Spleen (tissue), 11 donors: ENCODE measurements around the gene BIN1. TPM values are rescaled to one million over a fixed set of nuclear protein-coding genes. Genes with fewer than 3 reads are reported as not detected.

Experiments
- DNase-seq: peaks from one replicate; pipeline ENCODE4 v3.0.0-alpha.2; 2020
- H3K27ac ChIP-seq, 8 donors: fragments of 200-600 bp; sonication (generic) in 7 of 8; 1 replicate in 4 of 8; 2 replicates in 4 of 8; pipeline versions ENCODE4 v1.5.0 to v1.8.0; 2016 to 2021; ENCODE audit warnings: inconsistent platforms in 4 of 8, mild to moderate bottlenecking in 4 of 8, moderate library complexity in 1 of 8
- H3K27me3 ChIP-seq, 7 donors: fragments of 200-600 bp; sonication (generic) in 6 of 7; replicated peaks in 1 of 7; 1 replicate in 4 of 7; 2 replicates in 3 of 7; pipeline versions ENCODE4 v1.5.0 to v1.8.0; 2016 to 2021; ENCODE audit warnings: inconsistent platforms in 3 of 7, mild to moderate bottlenecking in 1 of 7
- H3K36me3 ChIP-seq, 6 donors: fragments of 200-600 bp; sonication (generic) in 5 of 6; 1 replicate in 4 of 6; 2 replicates in 2 of 6; pipeline versions ENCODE4 v1.5.0 to v1.8.0; 2016 to 2021; ENCODE audit warnings: inconsistent platforms in 2 of 6
- H3K4me1 ChIP-seq, 6 donors: fragments of 200-600 bp; sonication (generic) in 5 of 6; 1 replicate in 3 of 6; 2 replicates in 3 of 6; pipeline versions ENCODE4 v1.5.0 to v1.8.0; 2016 to 2021; ENCODE audit warnings: inconsistent platforms in 3 of 6
- H3K4me3 ChIP-seq, 8 donors: fragments of 200-600 bp; sonication (generic) in 7 of 8; 1 replicate in 4 of 8; 2 replicates in 4 of 8; pipeline versions ENCODE4 v1.5.0 to v1.8.0; 2016 to 2021; ENCODE audit warnings: inconsistent platforms in 4 of 8, mild to moderate bottlenecking in 4 of 8, moderate library complexity in 2 of 8
- H3K9me3 ChIP-seq, 8 donors: fragments of 200-600 bp; sonication (generic) in 7 of 8; 1 replicate in 4 of 8; 2 replicates in 4 of 8; pipeline versions ENCODE4 v1.5.0 to v1.8.0; 2016 to 2021; ENCODE audit warnings: inconsistent platforms in 4 of 8
- POLR2A ChIP-seq, 3 donors: fragments of 450-650 bp; IDR thresholded peaks; one replicate each; pipeline ENCODE4 v1.5.1; 2017; ENCODE audit warnings: antibody characterized with exemption in 3 of 3, mild to moderate bottlenecking in 1 of 3
- POLR2AphosphoS5 ChIP-seq, 3 donors: sonication (generic); formaldehyde crosslinking; IDR thresholded peaks; one replicate each; pipeline ENCODE4 v1.5.1; 2017; ENCODE audit warnings: antibody characterized with exemption in 3 of 3
- WGBS, 5 donors: extraction: QIAGEN DNeasy Blood & Tissue Kit in 3 of 5; methylation state at CpG; one replicate each; pipeline versions ENCODE4 v1.1.5 to v1.1.7; 2013 to 2018; 5-methylcytosine and 5-hydroxymethylcytosine counted together
- intact Hi-C: fragments of 100-400 bp; cut with DNase I; formaldehyde crosslinking; loops from one replicate; pipeline ENCODE4 v1.15.0; 2023; ENCODE audit warnings: low total_unique reads
- polyA plus RNA-seq, 3 donors: library from polyadenylated mRNA; stranded (reverse); fragments of 200-250 nt; gene quantifications; one replicate each; pipeline ENCODE4 v1.2.1, GENCODE V29; 2013
- total RNA-seq, 7 donors: library from RNA; depleted of rRNA in 3 of 7; stranded (reverse); fragments of >200 nt in 3 of 7; fragmentation: NEBNext Ultra II Directional in 4 of 7; extraction: Animal tissue kit (Norgen Biotek cat#: 25700) in 4 of 7; gene quantifications; one replicate each; pipeline versions ENCODE4 v1.1.0 to v1.2.1, GENCODE V29; 2016 to 2021
- TF ChIP-seq, protein P1 (sequence below), 11 experiments: fragments of 200-600 bp in 7 of 11; fragments of 450-650 bp in 4 of 11; sonication (generic) in 4 of 11; IDR thresholded peaks in 8 of 11; conservative IDR thresholded peaks in 3 of 11; 1 replicate in 7 of 11; 2 replicates in 4 of 11; pipeline versions ENCODE4 v1.4.0 to v1.8.0; 2016 to 2021; ENCODE audit warnings: antibody characterized with exemption in 11 of 11, inconsistent platforms in 4 of 11, mild to moderate bottlenecking in 1 of 11
- donor health status: healthy with polysubstance abuse.
- donor health status: DM: no; HTN: no; CAD: no; lungs with moderate emphysema.
- donor health status: DM: no; HTN: no; CAD: no.
- donor health status: Bipolar disorder and iron deficiency.
- donor health status: healthy.
- donor health status: DM: no; HTN: no; CAD: no.
- donor health status: DM: yes; HTN: yes; CAD: no.

Gene BIN1
- total and polyA plus RNA-seq, 10 donors = 57.2 to 123 (median 70.4) TPM

DNA sequence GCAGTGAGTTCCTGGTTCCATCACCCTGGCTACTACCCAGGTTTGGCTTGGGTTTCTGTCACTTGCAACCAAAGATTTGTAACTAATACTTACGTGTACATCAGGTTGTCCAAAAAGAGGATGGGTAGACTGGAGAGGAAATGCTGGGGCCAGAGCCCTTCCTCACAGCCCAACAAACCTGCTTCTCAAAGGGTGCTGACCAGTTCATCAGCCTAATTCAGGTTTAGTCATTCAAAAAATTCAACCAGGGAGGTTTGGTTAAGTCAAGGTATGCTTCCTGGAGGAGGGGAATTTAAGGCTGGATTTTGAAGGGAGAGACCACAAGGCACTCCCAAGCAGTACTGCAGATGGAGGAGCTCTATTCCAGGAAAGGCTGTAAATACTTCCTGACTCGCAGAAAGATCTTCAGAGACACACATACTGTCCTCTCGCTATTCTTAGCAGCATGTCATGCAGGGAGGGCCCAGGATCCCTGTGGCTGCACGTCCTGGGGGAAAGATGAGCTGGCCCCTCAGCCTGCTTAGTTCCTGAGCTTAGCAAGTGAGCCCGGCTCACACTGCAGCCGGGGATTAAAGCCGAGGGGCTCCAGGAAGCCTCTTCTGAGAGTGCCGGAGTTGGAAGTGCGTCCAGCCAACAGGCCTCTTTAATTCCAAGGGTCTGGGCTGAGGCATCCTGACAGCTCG is 40.0 kb upstream of the BIN1 start:
- no peaks in the 10 kb centered on the region for H3K36me3 ChIP-seq
- H3K4me3 ChIP-seq = no peak overlapping the region
- DNase-seq = no peak
- H3K4me1 ChIP-seq = peaks cover 11 to 28% (median 25%) of the 10 kb centered on the region in 6 donors
- TF ChIP-seq, protein P1, sequence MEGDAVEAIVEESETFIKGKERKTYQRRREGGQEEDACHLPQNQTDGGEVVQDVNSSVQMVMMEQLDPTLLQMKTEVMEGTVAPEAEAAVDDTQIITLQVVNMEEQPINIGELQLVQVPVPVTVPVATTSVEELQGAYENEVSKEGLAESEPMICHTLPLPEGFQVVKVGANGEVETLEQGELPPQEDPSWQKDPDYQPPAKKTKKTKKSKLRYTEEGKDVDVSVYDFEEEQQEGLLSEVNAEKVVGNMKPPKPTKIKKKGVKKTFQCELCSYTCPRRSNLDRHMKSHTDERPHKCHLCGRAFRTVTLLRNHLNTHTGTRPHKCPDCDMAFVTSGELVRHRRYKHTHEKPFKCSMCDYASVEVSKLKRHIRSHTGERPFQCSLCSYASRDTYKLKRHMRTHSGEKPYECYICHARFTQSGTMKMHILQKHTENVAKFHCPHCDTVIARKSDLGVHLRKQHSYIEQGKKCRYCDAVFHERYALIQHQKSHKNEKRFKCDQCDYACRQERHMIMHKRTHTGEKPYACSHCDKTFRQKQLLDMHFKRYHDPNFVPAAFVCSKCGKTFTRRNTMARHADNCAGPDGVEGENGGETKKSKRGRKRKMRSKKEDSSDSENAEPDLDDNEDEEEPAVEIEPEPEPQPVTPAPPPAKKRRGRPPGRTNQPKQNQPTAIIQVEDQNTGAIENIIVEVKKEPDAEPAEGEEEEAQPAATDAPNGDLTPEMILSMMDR (IDR thresholded peaks at IDR 0.05 in 8 of 11, conservative IDR thresholded peaks at IDR 0.05 in 3 of 11) = no peak
- TF ChIP-seq POLR2AphosphoS5 (IDR thresholded peaks at IDR 0.05) (no peak), POLR2A (IDR thresholded peaks at IDR 0.05) (no peak)
- intact Hi-C loops = no loop called here
- 77 to 91% (median 89%) methylated on average over 9 to 10 of the region's 10 CpGs for WGBS, 5 donors
- H3K27ac ChIP-seq = no peak overlapping the region
- peaks cover 0 to 9% (median 3%) of the 10 kb centered on the region in 8 donors for H3K9me3 ChIP-seq
- no peaks in the 10 kb centered on the region for H3K27me3 ChIP-seq

DNA sequence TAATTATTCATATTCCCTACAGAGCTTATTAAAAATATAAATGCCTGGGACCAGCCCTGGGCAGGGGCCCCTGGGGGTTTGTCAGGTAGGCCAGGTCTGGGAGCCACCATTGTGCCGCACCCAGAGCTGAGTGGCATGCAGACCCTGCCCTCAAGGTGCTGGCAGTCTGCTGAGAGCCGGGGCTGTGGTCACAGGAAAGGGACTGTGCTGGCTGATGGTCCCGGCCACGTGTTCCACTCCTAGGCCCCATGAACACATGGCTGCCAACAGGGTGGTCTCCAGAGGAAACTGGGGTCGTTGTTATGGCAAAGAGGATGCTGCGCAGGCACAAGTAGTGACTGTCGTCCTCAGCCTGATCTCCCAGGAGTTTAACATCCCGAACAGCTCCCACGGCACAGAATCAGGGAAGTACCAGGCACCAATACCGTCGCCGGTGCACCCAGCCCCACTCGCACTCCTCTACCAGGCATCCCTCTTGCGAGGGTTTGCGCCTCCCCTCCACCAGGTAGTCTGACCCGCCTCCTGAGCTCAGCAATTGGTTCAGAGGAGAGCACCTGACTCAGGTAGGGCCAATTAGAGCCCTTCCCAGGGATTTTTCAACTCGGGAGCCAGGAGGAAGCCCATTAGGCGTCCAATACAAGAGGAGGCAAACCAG is 39.2 kb upstream of the BIN1 start:
- no peak for TF ChIP-seq POLR2A (IDR thresholded peaks at IDR 0.05)
- Histone ChIP-seq H3K4me3 (no peak overlapping the region), H3K4me1 (peaks cover 11 to 28% (median 25%) of the 10 kb centered on the region in 6 donors), H3K27ac (peak overlapping the region in 1 of 8 donors; percentile 8), H3K9me3 (peaks cover 0 to 8% (median 2%) of the 10 kb centered on the region in 8 donors), H3K27me3 (no peaks in the 10 kb centered on the region), H3K36me3 (no peaks in the 10 kb centered on the region)
- intact Hi-C loops = no loop called here
- whole genome bisulfite sequencing, 5 donors = 89 to 94% (median 92%) methylated on average over 14 to 18 of the region's 18 CpGs
- DNase-seq = no peak

DNA sequence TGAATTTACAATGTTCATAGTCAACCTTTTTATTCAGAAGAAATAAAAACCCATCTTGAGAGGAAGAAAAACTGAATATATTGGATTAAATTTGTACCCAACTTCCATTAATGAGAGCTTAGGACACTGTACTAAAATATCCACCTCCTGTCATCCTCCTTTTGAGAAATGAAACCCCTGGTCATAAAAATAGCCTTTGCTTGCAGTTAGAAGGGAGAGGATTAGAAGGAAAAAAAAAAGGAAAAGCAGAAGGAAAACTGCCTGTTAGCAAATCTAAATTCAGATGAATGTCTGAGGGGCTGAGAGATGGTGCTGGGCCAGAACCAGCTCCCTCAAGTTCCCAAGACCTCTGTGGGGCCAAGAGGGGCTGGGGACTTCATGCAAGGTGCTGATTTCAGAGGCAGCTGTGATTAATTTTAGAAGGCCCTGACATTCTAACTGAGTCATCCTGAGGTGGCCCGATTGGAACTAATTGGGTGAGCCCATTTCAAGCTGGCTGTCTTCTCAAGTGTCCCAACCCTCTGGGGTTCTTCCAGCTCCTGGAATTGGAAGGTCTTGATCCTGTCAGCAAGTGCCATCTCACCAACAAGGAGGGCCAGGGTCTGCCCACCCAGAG is 38.4 kb upstream of the BIN1 start:
- WGBS, 5 donors = 33 to 100% (median 69%) methylated on average over 1 of the region's 1 CpG
- peaks cover 0 to under 1% (median 0%) of the 10 kb centered on the region in 8 donors for H3K9me3 ChIP-seq
- no peaks in the 10 kb centered on the region for H3K36me3 ChIP-seq
- TF ChIP-seq, protein P1 (IDR thresholded peaks at IDR 0.05 in 8 of 11, conservative IDR thresholded peaks at IDR 0.05 in 3 of 11) = no peak
- TF ChIP-seq POLR2A (IDR thresholded peaks at IDR 0.05) (no peak), POLR2AphosphoS5 (IDR thresholded peaks at IDR 0.05) (no peak)
- H3K27ac ChIP-seq = peak overlapping the region in 2 of 8 donors; percentile 20 to 79
- no peak for DNase-seq
- H3K4me3 ChIP-seq = no peak overlapping the region
- intact Hi-C loops = no loop called here
- H3K27me3 ChIP-seq = no peaks in the 10 kb centered on the region
- peaks cover 11 to 28% (median 25%) of the 10 kb centered on the region in 6 donors for H3K4me1 ChIP-seq

DNA sequence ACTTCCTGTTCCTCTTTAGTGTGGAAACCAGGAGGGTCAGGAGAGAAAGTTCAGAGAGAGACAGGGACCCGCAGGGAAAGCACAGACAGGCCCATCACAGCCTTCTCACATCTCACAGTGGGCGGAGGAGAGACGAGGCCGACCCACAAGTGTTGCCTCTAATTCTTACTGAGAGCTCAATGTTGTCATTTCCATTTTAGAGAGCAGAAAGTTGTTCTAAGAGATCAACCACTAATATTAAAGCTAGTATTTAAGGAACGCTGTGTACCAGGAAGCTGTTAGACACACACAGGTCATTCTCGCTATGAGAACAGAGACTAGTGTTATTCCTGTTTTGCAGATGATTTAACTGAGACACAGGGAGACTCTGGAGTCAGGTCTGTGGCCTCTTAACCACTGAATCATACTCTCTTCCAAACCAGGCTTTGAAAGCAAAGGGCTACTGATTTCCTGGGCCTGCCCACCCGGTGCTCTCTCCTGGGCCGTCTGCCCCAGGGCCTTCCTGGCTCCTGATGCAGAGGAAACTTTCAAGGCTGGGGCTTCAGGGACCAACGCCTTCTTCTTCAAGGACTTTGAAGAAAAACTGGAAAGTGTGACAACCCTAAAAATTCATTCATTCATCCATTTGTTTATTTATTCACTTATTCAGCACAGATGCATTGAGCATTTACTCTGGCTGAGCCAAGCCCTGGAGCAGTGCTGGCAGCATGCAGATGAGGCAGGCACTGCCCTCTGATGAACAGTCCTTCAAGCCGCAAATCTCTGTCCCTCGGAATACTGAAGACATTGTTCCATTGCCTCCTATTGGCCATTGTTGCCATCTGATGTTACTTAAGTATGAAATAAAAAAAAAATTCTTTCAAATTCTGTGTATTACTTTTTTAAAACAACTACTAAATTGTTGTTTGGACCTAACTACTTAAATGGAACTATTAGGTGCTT is 37.2 kb upstream of the BIN1 start:
- Histone ChIP-seq H3K4me3 (no peak overlapping the region), H3K27me3 (no peaks in the 10 kb centered on the region), H3K4me1 (peaks cover 11 to 28% (median 25%) of the 10 kb centered on the region in 6 donors), H3K9me3 (no peaks in the 10 kb centered on the region), H3K27ac (peak overlapping the region; percentile 50 to 79 (median 70)), H3K36me3 (no peaks in the 10 kb centered on the region)
- TF ChIP-seq POLR2A (IDR thresholded peaks at IDR 0.05) = no peak
- TF ChIP-seq POLR2AphosphoS5 (IDR thresholded peaks at IDR 0.05) = peak in 1 of 3 donors; percentile 52
- TF ChIP-seq, protein P1 (IDR thresholded peaks at IDR 0.05 in 8 of 11, conservative IDR thresholded peaks at IDR 0.05 in 3 of 11) = no peak
- intact Hi-C loops = no loop called here
- no peak for DNase-seq
- WGBS, 5 donors = 54 to 70% (median 61%) methylated on average over 11 of the region's 11 CpGs
